Neural progenitor cell (in vitro differentiated cells): ENCODE measurements around the gene PHACTR1. TPM values are rescaled to one million over a fixed set of nuclear protein-coding genes. Genes with fewer than 3 reads are reported as not detected.

Source experiments
- DNase-seq: peaks from one replicate; pipeline ENCODE4 v3.0.0-alpha.2; 2016; ENCODE audit warnings: low spot score
- H2AFZ ChIP-seq: fragments of 200-600 bp; sonication (generic); replicated peaks from 2 replicates; pipeline ENCODE4 v1.6.1; 2016; ENCODE audit warnings: antibody characterized with exemption
- H3F3A ChIP-seq: fragments of 200-600 bp; sonication (generic); 2 replicates; pipeline ENCODE4 v1.6.1; 2016; ENCODE audit warnings: antibody characterized with exemption, low read depth
- H3K27ac ChIP-seq: fragments of 200-600 bp; sonication (generic); 2 replicates; pipeline ENCODE4 v1.5.1; 2016; ENCODE audit warnings: mild to moderate bottlenecking
- H3K27me3 ChIP-seq: fragments of 200-600 bp; sonication (generic); 2 replicates; pipeline ENCODE4 v1.6.1; 2016; ENCODE audit warnings: mild to moderate bottlenecking, moderate library complexity
- H3K36me3 ChIP-seq: fragments of 200-600 bp; sonication (generic); 2 replicates; pipeline ENCODE4 v1.5.1; 2016
- H3K4me1 ChIP-seq: fragments of 200-600 bp; sonication (generic); 2 replicates; pipeline ENCODE4 v1.6.1; 2016; ENCODE audit warnings: mixed run types
- H3K4me2 ChIP-seq: fragments of 200-600 bp; sonication (generic); 2 replicates; pipeline ENCODE4 v1.6.1; 2016
- H3K4me3 ChIP-seq: fragments of 200-600 bp; sonication (generic); 2 replicates; pipeline ENCODE4 v1.5.1; 2016
- H3K79me2 ChIP-seq: fragments of 200-600 bp; sonication (generic); 2 replicates; pipeline ENCODE4 v1.6.1; 2016; ENCODE audit warnings: low read depth
- H3K9ac ChIP-seq: fragments of 200-600 bp; sonication (generic); 2 replicates; pipeline ENCODE4 v1.6.1; 2016
- H3K9me3 ChIP-seq: fragments of 200-600 bp; sonication (generic); 2 replicates; pipeline ENCODE4 v1.5.1; 2016; ENCODE audit warnings: low read depth
- H4K20me1 ChIP-seq: fragments of 200-600 bp; sonication (generic); 2 replicates; pipeline ENCODE4 v1.6.1; 2016; ENCODE audit warnings: low read depth
- H3K27ac Mint-ChIP-seq: 3 replicates; pipeline ENCODE4 v1.8.0; 2021; ENCODE audit warnings: mixed read lengths
- H3K27me3 Mint-ChIP-seq: 2 replicates; pipeline ENCODE4 v1.8.0; 2022; ENCODE audit warnings: low read depth, mild to moderate bottlenecking, inconsistent platforms, moderate library complexity, mixed read lengths; ENCODE audit not compliant: insufficient read depth
- H3K36me3 Mint-ChIP-seq: 3 replicates; pipeline ENCODE4 v1.8.0; 2021; ENCODE audit warnings: mixed read lengths
- H3K4me1 Mint-ChIP-seq: 3 replicates; pipeline ENCODE4 v1.8.0; 2021; ENCODE audit warnings: mixed read lengths
- H3K4me3 Mint-ChIP-seq: 3 replicates; pipeline ENCODE4 v1.8.0; 2021; ENCODE audit warnings: mild to moderate bottlenecking, moderate library complexity, mixed read lengths
- H3K9me3 Mint-ChIP-seq: 3 replicates; pipeline ENCODE4 v1.8.0; 2020; ENCODE audit warnings: mixed read lengths
- CTCF ChIP-seq: fragments of 200-600 bp; sonication (generic); IDR thresholded peaks from 2 replicates; pipeline ENCODE4 v1.5.1; 2017; ENCODE audit warnings: antibody characterized with exemption, mild to moderate bottlenecking
- EZH2 ChIP-seq: fragments of 200-600 bp; sonication (generic); IDR thresholded peaks from 2 replicates; pipeline ENCODE4 v1.6.1; 2017; ENCODE audit warnings: antibody characterized with exemption, mild to moderate bottlenecking, moderate library complexity
- EZH2phosphoT487 ChIP-seq: fragments of 200-600 bp; sonication (generic); IDR thresholded peaks from 2 replicates; pipeline ENCODE4 v1.6.1; 2017; ENCODE audit warnings: antibody characterized with exemption
- total RNA-seq: library from RNA; depleted of rRNA; stranded (reverse); fragments of >200 nt; gene quantifications from 2 replicates; pipeline ENCODE4 v1.2.3, GENCODE V29; 2015; ENCODE audit warnings: low replicate concordance

Gene PHACTR1
- total RNA-seq, 1 donor from 2014 or later: 2.4 TPM

- Histone ChIP-seq H3K36me3 (no peaks in the 10 kb centered on the region), H3K79me2 (no peaks in the 10 kb centered on the region), H3F3A (no peaks in the 10 kb centered on the region), H3K27ac (no peak overlapping the region), H3K4me1 (no peaks in the 10 kb centered on the region), H3K4me3 (no peak overlapping the region), H3K4me2 (no peak overlapping the region), H4K20me1 (no peaks in the 10 kb centered on the region), H3K9ac (no peak overlapping the region), H3K9me3 (no peaks in the 10 kb centered on the region), H3K27me3 (no peaks in the 10 kb centered on the region), H2AFZ (no peak overlapping the region)
- no peak for TF ChIP-seq EZH2
- H3K27me3 Mint-ChIP-seq: no peaks in the 10 kb centered on the region
- H3K36me3 Mint-ChIP-seq: no peaks in the 10 kb centered on the region
- no peak for DNase-seq
- no peaks in the 10 kb centered on the region for H3K4me1 Mint-ChIP-seq
- H3K9me3 Mint-ChIP-seq: no peaks in the 10 kb centered on the region
- no peak overlapping the region for H3K27ac Mint-ChIP-seq
- H3K4me3 Mint-ChIP-seq: no peak overlapping the region
These were observed 333.2 kb downstream of the PHACTR1 start for GRCh38 chr6:13049666-13050254.

- H3K4me3 ChIP-seq: no peak overlapping the region
- H3K36me3 Mint-ChIP-seq: no peaks in the 10 kb centered on the region
- no peaks in the 10 kb centered on the region for H3K27me3 ChIP-seq
- no peak overlapping the region for H3K9ac ChIP-seq
- no peak overlapping the region for H3K27ac Mint-ChIP-seq
- H2AFZ ChIP-seq: no peak overlapping the region
- H3K27ac ChIP-seq: no peak overlapping the region
- H3K4me2 ChIP-seq: no peak overlapping the region
- DNase-seq: no peak
- H3K4me3 Mint-ChIP-seq: no peak overlapping the region
- no peaks in the 10 kb centered on the region for H3K9me3 ChIP-seq
- H3K4me1 Mint-ChIP-seq: no peaks in the 10 kb centered on the region
- no peaks in the 10 kb centered on the region for H3K4me1 ChIP-seq
- H4K20me1 ChIP-seq: no peaks in the 10 kb centered on the region
- no peaks in the 10 kb centered on the region for H3K79me2 ChIP-seq
- H3F3A ChIP-seq: no peaks in the 10 kb centered on the region
- TF ChIP-seq EZH2 (no peak), CTCF (no peak), EZH2phosphoT487 (no peak)
- no peaks in the 10 kb centered on the region for H3K27me3 Mint-ChIP-seq
- no peaks in the 10 kb centered on the region for H3K36me3 ChIP-seq
- no peaks in the 10 kb centered on the region for H3K9me3 Mint-ChIP-seq
These were observed 336.5 kb downstream of the PHACTR1 start for GRCh38 chr6:13053006-13053461.

DNA sequence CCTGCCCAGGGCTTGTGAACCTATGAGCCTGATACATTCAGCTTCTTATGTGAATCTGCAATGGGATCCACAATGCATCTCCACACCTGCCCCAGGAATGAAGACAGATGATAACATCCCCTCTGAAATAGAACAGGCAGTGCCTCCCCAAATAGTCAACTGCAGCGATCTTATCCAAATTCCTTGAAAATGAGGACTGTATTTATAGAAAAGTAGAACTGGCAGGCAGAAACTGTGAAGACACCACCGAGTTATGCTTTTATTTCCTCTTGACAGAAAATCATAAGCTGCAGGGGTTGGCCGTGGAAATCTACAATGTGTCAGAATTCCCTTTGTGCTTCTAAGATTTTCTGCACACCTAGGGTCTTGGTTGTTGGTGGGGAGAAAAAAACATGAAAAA is 341.5 kb downstream of the PHACTR1 start:
- no peaks in the 10 kb centered on the region for H3K79me2 ChIP-seq
- H3K27me3 Mint-ChIP-seq: no peaks in the 10 kb centered on the region
- no peak overlapping the region for H2AFZ ChIP-seq
- no peak overlapping the region for H3K4me3 Mint-ChIP-seq
- H3F3A ChIP-seq: no peaks in the 10 kb centered on the region
- no peaks in the 10 kb centered on the region for H3K27me3 ChIP-seq
- no peak for DNase-seq
- no peaks in the 10 kb centered on the region for H4K20me1 ChIP-seq
- no peak overlapping the region for H3K9ac ChIP-seq
- no peak overlapping the region for H3K4me2 ChIP-seq
- no peak overlapping the region for H3K27ac ChIP-seq
- H3K36me3 ChIP-seq: no peaks in the 10 kb centered on the region
- no peak for TF ChIP-seq EZH2phosphoT487
- no peak for TF ChIP-seq EZH2
- no peak for TF ChIP-seq CTCF
- no peak overlapping the region for H3K4me3 ChIP-seq
- no peak overlapping the region for H3K27ac Mint-ChIP-seq
- H3K9me3 Mint-ChIP-seq: no peaks in the 10 kb centered on the region
- H3K36me3 Mint-ChIP-seq: no peaks in the 10 kb centered on the region
- H3K4me1 Mint-ChIP-seq: no peaks in the 10 kb centered on the region
- no peaks in the 10 kb centered on the region for H3K9me3 ChIP-seq
- no peaks in the 10 kb centered on the region for H3K4me1 ChIP-seq

GRCh38 chr6:13059026-13059425 is 342.5 kb downstream of the PHACTR1 start:
- Histone ChIP-seq H2AFZ (no peak overlapping the region), H3K4me3 (no peak overlapping the region), H3F3A (no peaks in the 10 kb centered on the region), H3K4me2 (no peak overlapping the region), H3K27ac (no peak overlapping the region), H4K20me1 (no peaks in the 10 kb centered on the region), H3K4me1 (no peaks in the 10 kb centered on the region), H3K27me3 (no peaks in the 10 kb centered on the region), H3K79me2 (no peaks in the 10 kb centered on the region), H3K9me3 (no peaks in the 10 kb centered on the region), H3K36me3 (no peaks in the 10 kb centered on the region), H3K9ac (no peak overlapping the region)
- Mint-ChIP-seq H3K4me1 (no peaks in the 10 kb centered on the region), H3K27me3 (no peaks in the 10 kb centered on the region), H3K27ac (no peak overlapping the region), H3K9me3 (no peaks in the 10 kb centered on the region), H3K36me3 (no peaks in the 10 kb centered on the region), H3K4me3 (no peak overlapping the region)
- no peak for DNase-seq
- TF ChIP-seq EZH2: no peak
- TF ChIP-seq EZH2phosphoT487: no peak
- TF ChIP-seq CTCF: no peak
